ENCODE measurements around the gene PPIG. TPM values are rescaled to one million over a fixed set of nuclear protein-coding genes. Genes with fewer than 3 reads are reported as not detected.

The PPIG gene
- total RNA-seq, 3 donors from 2014 or later, result 45.8 to 66.9 (median 49.2) TPM

GRCh38 chr2:169647496-169647895, 63.3 kb downstream of the PPIG start:
- H3K4me1 ChIP-seq (ENCODE audit: low read depth), result no peaks in the 10 kb centered on the region
- intact Hi-C loops (cut with DNase I, micrococcal nuclease), result no loop called here
- DNase-seq, result no peak

GRCh38 chr2:169649278-169649677, 65.1 kb downstream of the PPIG start:
- intact Hi-C loops (cut with DNase I, micrococcal nuclease), result no loop called here
- Histone ChIP-seq H3K9me3 (no peaks in the 10 kb centered on the region), H3K4me1 (ENCODE audit: low read depth) (no peaks in the 10 kb centered on the region), H3K4me3 (no peak overlapping the region), H3K36me3 (ENCODE audit: low read depth) (no peaks in the 10 kb centered on the region)
- TF ChIP-seq CTCF (IDR thresholded peaks at IDR 0.05), result no peak
- DNase-seq (no peak), ATAC-seq (no peak)

More at GRCh38 chr2:169647496-169647895, 63.3 kb downstream of the PPIG start:
- TF ChIP-seq CTCF (IDR thresholded peaks at IDR 0.05), result no peak
- Histone ChIP-seq H3K4me3 (no peak overlapping the region), H3K9me3 (no peaks in the 10 kb centered on the region), H3K36me3 (ENCODE audit: low read depth) (no peaks in the 10 kb centered on the region)
- no peak for ATAC-seq

GRCh38 chr2:169653636-169654035, 69.5 kb downstream of the PPIG start:
- intact Hi-C loops (cut with DNase I, micrococcal nuclease), result no loop called here
- Histone ChIP-seq H3K4me3 (no peak overlapping the region), H3K36me3 (ENCODE audit: low read depth) (no peaks in the 10 kb centered on the region), H3K9me3 (no peaks in the 10 kb centered on the region), H3K4me1 (ENCODE audit: low read depth) (no peaks in the 10 kb centered on the region)
- no peak for TF ChIP-seq CTCF (IDR thresholded peaks at IDR 0.05)
- DNase-seq (no peak), ATAC-seq (no peak)

DNA sequence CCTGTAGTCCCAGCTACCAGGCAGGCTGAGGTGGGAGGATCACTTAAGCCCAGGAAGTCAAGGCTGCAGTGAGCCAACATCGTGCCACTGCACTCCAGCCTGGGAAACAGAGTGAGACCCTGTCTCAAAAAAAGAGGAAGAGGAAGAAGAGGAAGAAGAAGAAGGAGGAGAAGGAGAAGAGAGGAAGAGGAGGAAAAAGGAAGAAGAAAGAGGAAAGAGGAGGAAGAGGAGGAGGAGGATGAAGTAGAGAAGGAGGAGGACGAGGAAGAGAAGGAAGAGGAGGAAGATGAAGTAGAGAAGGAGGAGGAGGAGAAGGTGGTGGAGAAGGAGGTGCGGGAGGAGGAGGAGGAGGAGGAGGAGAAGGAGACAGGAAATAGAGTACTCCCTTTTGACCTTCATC, 72.0 kb downstream of the PPIG start:
- Histone ChIP-seq H3K4me1 (ENCODE audit: low read depth) (no peaks in the 10 kb centered on the region), H3K36me3 (ENCODE audit: low read depth) (no peaks in the 10 kb centered on the region), H3K9me3 (no peaks in the 10 kb centered on the region), H3K4me3 (no peak overlapping the region)
- ATAC-seq, result no peak
- intact Hi-C loops (cut with DNase I, micrococcal nuclease), result no loop called here
- no peak for TF ChIP-seq CTCF (IDR thresholded peaks at IDR 0.05)
- no peak for DNase-seq

DNA sequence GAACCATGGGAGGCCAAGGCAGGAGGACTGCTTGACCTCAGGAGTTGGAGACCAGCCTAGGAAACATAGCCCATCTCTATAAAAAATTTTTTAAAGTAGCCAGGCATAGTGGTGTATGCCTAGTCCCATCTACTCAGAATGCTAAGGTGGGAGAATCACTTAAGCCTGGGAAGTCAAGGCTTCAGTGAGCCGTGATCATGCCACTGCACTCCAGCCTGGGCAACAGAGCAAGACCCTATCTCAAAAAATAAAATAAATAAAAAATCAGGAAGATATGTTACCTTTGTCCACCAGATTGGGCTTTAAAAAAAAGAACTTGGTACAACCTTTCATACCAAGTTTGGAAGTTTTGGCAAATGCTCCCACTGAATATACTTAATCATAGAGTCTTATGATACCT, 74.7 kb downstream of the PPIG start:
- H3K9me3 ChIP-seq, result no peaks in the 10 kb centered on the region
- intact Hi-C loops (cut with DNase I, micrococcal nuclease), result no loop called here
- no peaks in the 10 kb centered on the region for H3K4me1 ChIP-seq (ENCODE audit: low read depth)
- H3K36me3 ChIP-seq (ENCODE audit: low read depth), result no peaks in the 10 kb centered on the region
- DNase-seq (no peak), ATAC-seq (no peak)
- no peak for TF ChIP-seq CTCF (IDR thresholded peaks at IDR 0.05)
- no peak overlapping the region for H3K4me3 ChIP-seq

DNA sequence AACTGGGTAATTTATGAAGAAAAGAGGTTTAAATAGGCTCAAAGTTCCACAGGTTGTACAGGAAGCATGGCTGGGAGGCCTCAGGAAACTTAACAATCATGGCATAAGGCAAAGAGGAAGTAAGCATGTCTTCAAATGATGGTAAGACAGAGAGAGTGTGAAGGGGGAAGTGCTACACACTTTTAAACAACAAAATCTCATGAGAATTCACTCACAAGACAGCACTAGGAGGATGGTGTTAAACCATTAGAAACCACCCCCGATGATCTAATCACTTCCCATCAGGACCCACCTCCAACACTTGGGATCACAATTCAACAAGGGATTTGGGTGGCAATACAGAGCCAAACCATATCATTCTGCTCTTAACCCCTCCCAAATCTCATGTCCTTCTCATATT, 75.2 kb downstream of the PPIG start:
- DNase-seq (no peak), ATAC-seq (no peak)
- intact Hi-C loops (cut with DNase I, micrococcal nuclease), result no loop called here
- Histone ChIP-seq H3K4me1 (ENCODE audit: low read depth) (no peaks in the 10 kb centered on the region), H3K9me3 (no peaks in the 10 kb centered on the region), H3K4me3 (no peak overlapping the region), H3K36me3 (ENCODE audit: low read depth) (no peaks in the 10 kb centered on the region)
- no peak for TF ChIP-seq CTCF (IDR thresholded peaks at IDR 0.05)
